CD14-positive monocyte (primary cell): ENCODE data around the gene NUDCD3. TPM values are rescaled to one million over a fixed set of nuclear protein-coding genes. Genes with fewer than 3 reads are reported as not detected.

Experiments used
- DNase-seq, 3 donors: peaks; one replicate each; pipeline ENCODE4 v3.0.0-alpha.2; 2011 to 2022
- H2AFZ ChIP-seq: 2 replicates; pipeline ENCODE4 v1.6.0; 2012; ENCODE audit warnings: mild to moderate bottlenecking, low read depth, low read length, inconsistent platforms; ENCODE audit not compliant: insufficient read depth, poor library complexity, severe bottlenecking
- H3K27ac ChIP-seq, 2 donors: 1 replicate in 1 of 2; 2 replicates in 1 of 2; pipeline ENCODE4 v1.5.1; 2012 to 2013; ENCODE audit warnings: low read length in 2 of 2, control low read depth in 1 of 2, inconsistent platforms in 1 of 2, low read depth in 1 of 2, mild to moderate bottlenecking in 1 of 2
- H3K27me3 ChIP-seq, 2 donors: one replicate each; pipeline versions ENCODE4 v1.6.0 to v1.6.1; 2011 to 2013; ENCODE audit warnings: low read length in 2 of 2; ENCODE audit not compliant: control insufficient read depth in 2 of 2, insufficient read depth in 2 of 2
- H3K36me3 ChIP-seq, 2 donors: replicated peaks in 1 of 2; 1 replicate in 1 of 2; 2 replicates in 1 of 2; pipeline versions ENCODE4 v1.5.1 to v1.6.1; 2012 to 2013; ENCODE audit warnings: low read length in 2 of 2, control low read depth in 1 of 2, inconsistent platforms in 1 of 2, mild to moderate bottlenecking in 1 of 2; ENCODE audit not compliant: insufficient read depth in 2 of 2, control insufficient read depth in 1 of 2
- H3K4me1 ChIP-seq, 2 donors: 1 replicate in 1 of 2; 2 replicates in 1 of 2; pipeline versions ENCODE4 v1.5.1 to v1.6.1; 2012 to 2013; ENCODE audit warnings: low read length in 2 of 2, control low read depth in 1 of 2, inconsistent platforms in 1 of 2, mild to moderate bottlenecking in 1 of 2, moderate library complexity in 1 of 2; ENCODE audit not compliant: insufficient read depth in 2 of 2, control insufficient read depth in 1 of 2
- H3K4me2 ChIP-seq: replicated peaks from 2 replicates; pipeline ENCODE3; 2012; ENCODE audit warnings: low read length, moderate library complexity, mild to moderate bottlenecking; ENCODE audit not compliant: poor library complexity, severe bottlenecking; ENCODE audit errors: extremely low read depth
- H3K4me3 ChIP-seq, 3 experiments: fragments of 200-600 bp in 1 of 3; sonication (generic) in 1 of 3; replicated peaks in 1 of 3; 1 replicate in 2 of 3; 2 replicates in 1 of 3; pipeline ENCODE4 v1.5.1; 2011 to 2013; ENCODE audit warnings: low read length in 3 of 3, mild to moderate bottlenecking in 3 of 3, control low read depth in 2 of 3, low read depth in 2 of 3, inconsistent platforms in 1 of 3, moderate library complexity in 1 of 3
- H3K79me2 ChIP-seq: 2 replicates; pipeline ENCODE4 v1.6.0; 2012; ENCODE audit warnings: mild to moderate bottlenecking, control low read depth, inconsistent platforms, low read length, moderate library complexity; ENCODE audit not compliant: insufficient read depth
- H3K9ac ChIP-seq: 2 replicates; pipeline ENCODE4 v1.6.0; 2017; ENCODE audit warnings: low read length, mild to moderate bottlenecking; ENCODE audit not compliant: insufficient read depth, poor library complexity, severe bottlenecking
- H3K9me3 ChIP-seq, 2 donors: replicated peaks in 1 of 2; 1 replicate in 1 of 2; 2 replicates in 1 of 2; pipeline versions ENCODE4 v1.5.1 to v1.6.1; 2012 to 2013; ENCODE audit warnings: low read length in 2 of 2, control low read depth in 1 of 2; ENCODE audit not compliant: control insufficient read depth in 1 of 2, insufficient read depth in 1 of 2
- H4K20me1 ChIP-seq: 2 replicates; pipeline ENCODE4 v1.6.0; 2012; ENCODE audit warnings: mild to moderate bottlenecking, low read length, control low read depth, moderate library complexity; ENCODE audit not compliant: insufficient read depth
- H3K27ac Mint-ChIP-seq, 7 donors: one replicate each; pipeline ENCODE4 v1.8.0; 2020; ENCODE audit warnings: mild to moderate bottlenecking in 7 of 7, mixed read lengths in 7 of 7, moderate library complexity in 6 of 7, inconsistent platforms in 2 of 7
- H3K27me3 Mint-ChIP-seq, 3 donors: one replicate each; pipeline ENCODE4 v1.8.0; 2021 to 2022; ENCODE audit warnings: low read depth in 3 of 3, mild to moderate bottlenecking in 3 of 3, mixed read lengths in 3 of 3, moderate library complexity in 3 of 3, inconsistent platforms in 1 of 3
- H3K36me3 Mint-ChIP-seq, 2 donors: one replicate each; pipeline ENCODE4 v1.8.0; 2020; ENCODE audit warnings: mixed read lengths in 2 of 2, inconsistent platforms in 1 of 2, mild to moderate bottlenecking in 1 of 2
- H3K4me1 Mint-ChIP-seq: one replicate; pipeline ENCODE4 v1.8.0; 2020; ENCODE audit warnings: mild to moderate bottlenecking, mixed read lengths
- H3K4me3 Mint-ChIP-seq, 2 donors: one replicate each; pipeline ENCODE4 v1.8.0; 2020; ENCODE audit warnings: mild to moderate bottlenecking in 2 of 2, mixed read lengths in 2 of 2, moderate library complexity in 1 of 2
- H3K9me3 Mint-ChIP-seq, 7 donors: one replicate each; pipeline ENCODE4 v1.8.0; 2020 to 2022; ENCODE audit warnings: mixed read lengths in 7 of 7, mild to moderate bottlenecking in 6 of 7, moderate library complexity in 6 of 7, inconsistent platforms in 2 of 7
- WGBS: methylation state at CpG from one replicate; pipeline ENCODE4 v1.1.5; 2013; ENCODE audit warnings: missing lambda C conversion rate; ENCODE audit not compliant: insufficient coverage; 5-methylcytosine and 5-hydroxymethylcytosine counted together
- intact Hi-C, 2 donors: fragments of 100-400 bp; cut with micrococcal nuclease; formaldehyde crosslinking; loops; one replicate each; pipeline versions ENCODE4 v1.15.0 to v1.15.1; 2023
- polyA plus RNA-seq, 3 donors: library from polyadenylated mRNA; depleted of rRNA in 1 of 3; unstranded in 2 of 3; stranded (reverse) in 1 of 3; fragments of 300-500 nt in 2 of 3; fragments of >200 nt in 1 of 3; fragmentation: Illumina TruSeq in 2 of 3; gene quantifications; 1 replicate in 2 of 3; 2 replicates in 1 of 3; pipeline ENCODE4 v1.2.3, GENCODE V29; 2012 to 2021
- TF ChIP-seq, protein P1 (sequence below): fragments of 200-600 bp; IDR thresholded peaks from one replicate; pipeline ENCODE4 v1.8.0; 2022; ENCODE audit warnings: antibody characterized with exemption, mild to moderate bottlenecking

Gene NUDCD3
- polyA plus RNA-seq, 3 donors, result 13.6 to 26.5 (median 21.6) TPM

DNA sequence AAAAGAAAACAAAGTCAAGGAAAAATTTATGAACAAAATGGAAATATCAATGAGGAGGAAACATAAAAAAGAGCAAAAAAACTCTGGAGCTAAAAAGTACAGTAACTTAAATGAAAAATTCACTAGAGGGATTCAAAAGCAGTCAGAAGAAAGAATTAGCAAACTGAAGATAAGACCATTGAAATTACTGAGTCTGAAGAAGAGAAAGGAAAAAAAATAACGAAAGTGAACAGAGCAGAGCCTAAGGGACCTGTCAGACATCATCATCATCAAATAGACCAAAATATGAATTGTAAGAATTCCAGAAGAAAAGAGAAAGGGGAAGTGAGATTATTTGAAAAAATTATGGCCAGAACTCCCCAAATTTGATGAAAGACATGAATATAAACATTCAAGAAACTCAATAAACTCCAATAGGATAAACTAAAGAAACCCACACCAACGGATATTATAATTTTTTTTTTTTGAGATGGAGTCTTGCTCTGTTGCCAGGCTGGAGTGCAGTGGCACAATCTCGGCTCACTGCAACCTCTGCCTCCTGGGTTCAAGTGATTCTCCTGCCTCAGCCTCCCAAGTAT is 34.4 kb upstream of the NUDCD3 start:
- H3K4me1 Mint-ChIP-seq, result no peaks in the 10 kb centered on the region
- intact Hi-C loops, result no loop called here
- H3K27ac Mint-ChIP-seq, result no peak overlapping the region
- H3K9me3 Mint-ChIP-seq, result peaks cover 13 to 38% (median 32%) of the 10 kb centered on the region in 7 donors
- no peak overlapping the region for H2AFZ ChIP-seq
- H3K27me3 ChIP-seq, result no peaks in the 10 kb centered on the region
- peaks cover 3 to 5% (median 3%) of the 10 kb centered on the region in 3 donors for H3K27me3 Mint-ChIP-seq
- no peaks in the 10 kb centered on the region for H3K79me2 ChIP-seq
- no peaks in the 10 kb centered on the region for H3K36me3 Mint-ChIP-seq
- no peak overlapping the region for H3K4me3 Mint-ChIP-seq
- H3K9ac ChIP-seq, result no peak overlapping the region
- no peaks in the 10 kb centered on the region for H3K4me1 ChIP-seq
- no peak overlapping the region for H3K4me3 ChIP-seq
- no peaks in the 10 kb centered on the region for H4K20me1 ChIP-seq
- H3K36me3 ChIP-seq, result no peaks in the 10 kb centered on the region
- no peak overlapping the region for H3K27ac ChIP-seq
- WGBS, result no CpG with 5 or more reads among the region's 3 CpGs
- peaks cover 11 to 33% of the 10 kb centered on the region in 2 donors for H3K9me3 ChIP-seq
- no peak for DNase-seq
- H3K4me2 ChIP-seq, result no peak overlapping the region
- TF ChIP-seq, protein P1, sequence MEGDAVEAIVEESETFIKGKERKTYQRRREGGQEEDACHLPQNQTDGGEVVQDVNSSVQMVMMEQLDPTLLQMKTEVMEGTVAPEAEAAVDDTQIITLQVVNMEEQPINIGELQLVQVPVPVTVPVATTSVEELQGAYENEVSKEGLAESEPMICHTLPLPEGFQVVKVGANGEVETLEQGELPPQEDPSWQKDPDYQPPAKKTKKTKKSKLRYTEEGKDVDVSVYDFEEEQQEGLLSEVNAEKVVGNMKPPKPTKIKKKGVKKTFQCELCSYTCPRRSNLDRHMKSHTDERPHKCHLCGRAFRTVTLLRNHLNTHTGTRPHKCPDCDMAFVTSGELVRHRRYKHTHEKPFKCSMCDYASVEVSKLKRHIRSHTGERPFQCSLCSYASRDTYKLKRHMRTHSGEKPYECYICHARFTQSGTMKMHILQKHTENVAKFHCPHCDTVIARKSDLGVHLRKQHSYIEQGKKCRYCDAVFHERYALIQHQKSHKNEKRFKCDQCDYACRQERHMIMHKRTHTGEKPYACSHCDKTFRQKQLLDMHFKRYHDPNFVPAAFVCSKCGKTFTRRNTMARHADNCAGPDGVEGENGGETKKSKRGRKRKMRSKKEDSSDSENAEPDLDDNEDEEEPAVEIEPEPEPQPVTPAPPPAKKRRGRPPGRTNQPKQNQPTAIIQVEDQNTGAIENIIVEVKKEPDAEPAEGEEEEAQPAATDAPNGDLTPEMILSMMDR, result no peak

DNA sequence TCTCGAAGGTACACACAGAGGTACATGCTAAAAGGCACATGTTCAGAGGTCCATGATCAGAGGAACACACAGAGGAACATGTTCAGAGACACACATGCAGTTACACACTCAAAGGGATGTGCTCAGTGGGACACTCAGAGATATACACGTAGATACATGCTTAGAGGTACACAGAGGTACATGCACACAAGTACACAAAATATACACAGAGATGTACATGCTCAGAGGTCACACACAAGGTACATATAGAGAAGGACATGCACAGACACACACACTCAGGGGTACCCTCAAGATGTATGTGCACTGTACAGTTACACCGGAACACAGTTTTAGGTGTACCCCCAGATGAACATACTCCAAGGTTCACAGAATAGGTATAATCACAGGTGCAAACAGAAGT is 31.9 kb upstream of the NUDCD3 start:
- Histone ChIP-seq H3K27ac (no peak overlapping the region), H3K36me3 (no peaks in the 10 kb centered on the region), H3K27me3 (no peaks in the 10 kb centered on the region), H3K79me2 (no peaks in the 10 kb centered on the region), H3K4me3 (no peak overlapping the region), H2AFZ (no peak overlapping the region), H3K9ac (no peak overlapping the region), H3K9me3 (peaks cover 5 to 25% of the 10 kb centered on the region in 2 donors), H3K4me2 (no peak overlapping the region), H4K20me1 (no peaks in the 10 kb centered on the region), H3K4me1 (no peaks in the 10 kb centered on the region)
- no peak for DNase-seq
- Mint-ChIP-seq H3K9me3 (peaks cover 13 to 32% (median 26%) of the 10 kb centered on the region in 7 donors), H3K4me1 (no peaks in the 10 kb centered on the region), H3K27me3 (peaks cover 2 to 5% (median 3%) of the 10 kb centered on the region in 3 donors), H3K36me3 (no peaks in the 10 kb centered on the region), H3K4me3 (no peak overlapping the region), H3K27ac (peak overlapping the region in 1 of 7 donors; percentile 38)
- WGBS, result 89% methylated on average over 2 of the region's 3 CpGs
- TF ChIP-seq, protein P1, result no peak
- intact Hi-C loops, result no loop called here
